GM23338 (cell line): Measurements from ENCODE around the gene TERT. TPM values are rescaled to one million over a fixed set of nuclear protein-coding genes. Genes with fewer than 3 reads are reported as not detected.

Experiments used
- ATAC-seq: fragments of 200-7000 bp; cut with Tn5 transposase; 3 replicates; pipeline ENCODE4 v1.9.1; 2020
- DNase-seq: peaks from one replicate; pipeline ENCODE4 v3.0.0-alpha.2; 2015; ENCODE audit warnings: low spot score
- H2AFZ ChIP-seq: fragments of 200-600 bp; sonication (generic); 2 replicates; pipeline ENCODE4 v1.8.0; 2016; ENCODE audit warnings: antibody characterized with exemption, mild to moderate bottlenecking, moderate library complexity
- H3F3A ChIP-seq: fragments of 200-600 bp; sonication (generic); replicated peaks from 2 replicates; pipeline ENCODE4 v1.8.0; 2017; ENCODE audit warnings: antibody characterized with exemption, mixed run types, low read depth
- H3K27ac ChIP-seq: fragments of 200-600 bp; sonication (generic); 2 replicates; pipeline ENCODE4 v1.6.1; 2016; ENCODE audit warnings: low read depth
- H3K27me3 ChIP-seq: fragments of 200-600 bp; sonication (generic); 2 replicates; pipeline ENCODE4 v1.8.0; 2016; ENCODE audit warnings: mild to moderate bottlenecking, mixed run types, moderate library complexity; ENCODE audit not compliant: insufficient read depth
- H3K36me3 ChIP-seq: fragments of 200-600 bp; sonication (generic); 2 replicates; pipeline ENCODE4 v1.8.0; 2016; ENCODE audit warnings: mild to moderate bottlenecking; ENCODE audit not compliant: insufficient read depth
- H3K4me1 ChIP-seq: fragments of 200-600 bp; sonication (generic); 2 replicates; pipeline ENCODE4 v1.8.0; 2016; ENCODE audit warnings: mild to moderate bottlenecking, moderate library complexity; ENCODE audit not compliant: insufficient read depth
- H3K4me2 ChIP-seq: fragments of 200-600 bp; sonication (generic); 2 replicates; pipeline ENCODE4 v1.7.1; 2017; ENCODE audit warnings: mixed run types
- H3K4me3 ChIP-seq: fragments of 200-600 bp; sonication (generic); 2 replicates; pipeline ENCODE4 v1.6.1; 2016; ENCODE audit warnings: mixed run types
- H3K79me2 ChIP-seq: fragments of 200-600 bp; sonication (generic); replicated peaks from 2 replicates; pipeline ENCODE4 v1.8.0; 2017; ENCODE audit warnings: mild to moderate bottlenecking; ENCODE audit not compliant: insufficient read depth
- H3K9me2 ChIP-seq: fragments of 200-600 bp; sonication (generic); 2 replicates; pipeline ENCODE4 v1.8.0; 2017; ENCODE audit not compliant: insufficient read depth
- H4K20me1 ChIP-seq: fragments of 200-600 bp; sonication (generic); replicated peaks from 2 replicates; pipeline ENCODE4 v1.8.0; 2017; ENCODE audit warnings: mild to moderate bottlenecking; ENCODE audit not compliant: insufficient read depth
- H3K27ac Mint-ChIP-seq: 2 replicates; pipeline ENCODE4 v1.8.0; 2020; ENCODE audit warnings: inconsistent platforms, mild to moderate bottlenecking, moderate library complexity, mixed read lengths
- H3K27me3 Mint-ChIP-seq: 3 replicates; pipeline ENCODE4 v1.8.0; 2022; ENCODE audit warnings: low read depth, mild to moderate bottlenecking, moderate library complexity, mixed read lengths, inconsistent platforms; ENCODE audit not compliant: insufficient read depth, poor library complexity
- H3K36me3 Mint-ChIP-seq: 3 replicates; pipeline ENCODE4 v1.8.0; 2021; ENCODE audit warnings: low read depth, mild to moderate bottlenecking, inconsistent platforms, moderate library complexity, mixed read lengths
- H3K4me1 Mint-ChIP-seq: 3 replicates; pipeline ENCODE4 v1.8.0; 2020; ENCODE audit warnings: mild to moderate bottlenecking, inconsistent platforms, mixed read lengths
- H3K4me3 Mint-ChIP-seq: 3 replicates; pipeline ENCODE4 v1.8.0; 2021; ENCODE audit warnings: moderate library complexity, mild to moderate bottlenecking, inconsistent platforms, mixed read lengths
- H3K9me3 Mint-ChIP-seq: 3 replicates; pipeline ENCODE4 v1.8.0; 2020; ENCODE audit warnings: moderate library complexity, mild to moderate bottlenecking, inconsistent platforms, mixed read lengths
- CTCF ChIP-seq, 2 experiments: fragments of 200-600 bp in 1 of 2; sonication (generic) in 1 of 2; conservative IDR thresholded peaks; 2 replicates each; pipeline versions ENCODE4 v1.5.1 to v1.6.1; 2016 to 2017; ENCODE audit warnings: antibody characterized with exemption in 2 of 2, low read depth in 2 of 2, mild to moderate bottlenecking in 2 of 2, moderate library complexity in 1 of 2
- STAT1 ChIP-seq: IDR thresholded peaks from one replicate; pipeline ENCODE4 v1.6.1; 2016; ENCODE audit warnings: antibody characterized with exemption; ENCODE audit not compliant: unreplicated experiment
- polyA plus RNA-seq: library from polyadenylated mRNA; unstranded; fragments of >200 nt; fragmentation: Nextera tagmentation; extraction: Ambion mirVana; gene quantifications from 2 replicates; pipeline ENCODE4 v1.2.1, GENCODE V29; 2016
- total RNA-seq: library from RNA; depleted of rRNA; stranded (reverse); fragments of >200 nt; shearing (Covaris generic); gene quantifications from 2 replicates; pipeline ENCODE4 v1.2.3, GENCODE V29; 2014
- TF ChIP-seq, protein P1 (sequence below): fragments of 250-450 bp; sonication (Bioruptor Pico); IDR thresholded peaks from 2 replicates; pipeline ENCODE4 v1.5.0; 2020; ENCODE audit warnings: mild to moderate bottlenecking, moderate library complexity

The TERT gene
- total and polyA plus RNA-seq, 2 experiments from 2014 or later, result 9.8 to 46.4 TPM

DNA sequence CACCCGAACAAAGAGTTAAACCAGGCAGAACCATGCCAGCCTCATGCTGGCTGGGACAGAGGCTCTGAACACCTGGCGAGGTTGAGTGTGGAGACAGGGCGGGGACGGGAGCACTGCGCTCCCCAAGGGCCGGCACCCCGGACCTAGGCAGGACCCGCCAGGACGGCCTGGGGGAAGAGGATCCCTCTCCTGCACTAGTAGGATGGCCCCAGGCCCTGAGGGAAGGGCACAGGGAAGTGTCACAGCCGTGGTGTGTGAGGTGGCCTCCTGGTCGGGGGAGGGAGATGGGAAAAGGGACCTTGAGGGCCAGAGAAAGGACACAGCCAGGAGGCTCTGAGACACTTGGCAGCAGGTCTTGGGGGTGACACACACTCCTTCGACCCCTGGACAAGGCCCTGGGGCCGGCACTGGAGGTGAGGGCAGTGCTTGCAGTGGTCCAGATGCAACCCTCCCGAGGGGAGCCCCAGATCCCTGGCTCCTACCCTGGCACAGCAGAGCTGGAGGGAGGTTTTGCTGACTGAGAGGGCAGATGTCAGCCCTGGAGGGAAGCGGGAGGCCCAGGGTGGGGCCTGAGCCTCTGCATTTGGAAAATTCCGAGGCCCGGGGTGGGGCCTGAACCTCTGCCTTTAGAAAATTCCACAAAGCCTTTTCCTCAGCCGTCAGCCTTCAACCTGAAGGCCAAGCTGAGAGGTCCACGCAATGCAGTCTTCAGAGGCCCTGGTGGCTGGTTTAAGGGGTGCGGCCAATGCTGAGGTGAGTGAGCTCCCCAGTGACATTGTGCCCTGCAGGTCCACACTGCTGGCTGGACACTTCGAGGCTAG, 24.8 kb upstream of the TERT start (continued):
- TF ChIP-seq, protein P1, sequence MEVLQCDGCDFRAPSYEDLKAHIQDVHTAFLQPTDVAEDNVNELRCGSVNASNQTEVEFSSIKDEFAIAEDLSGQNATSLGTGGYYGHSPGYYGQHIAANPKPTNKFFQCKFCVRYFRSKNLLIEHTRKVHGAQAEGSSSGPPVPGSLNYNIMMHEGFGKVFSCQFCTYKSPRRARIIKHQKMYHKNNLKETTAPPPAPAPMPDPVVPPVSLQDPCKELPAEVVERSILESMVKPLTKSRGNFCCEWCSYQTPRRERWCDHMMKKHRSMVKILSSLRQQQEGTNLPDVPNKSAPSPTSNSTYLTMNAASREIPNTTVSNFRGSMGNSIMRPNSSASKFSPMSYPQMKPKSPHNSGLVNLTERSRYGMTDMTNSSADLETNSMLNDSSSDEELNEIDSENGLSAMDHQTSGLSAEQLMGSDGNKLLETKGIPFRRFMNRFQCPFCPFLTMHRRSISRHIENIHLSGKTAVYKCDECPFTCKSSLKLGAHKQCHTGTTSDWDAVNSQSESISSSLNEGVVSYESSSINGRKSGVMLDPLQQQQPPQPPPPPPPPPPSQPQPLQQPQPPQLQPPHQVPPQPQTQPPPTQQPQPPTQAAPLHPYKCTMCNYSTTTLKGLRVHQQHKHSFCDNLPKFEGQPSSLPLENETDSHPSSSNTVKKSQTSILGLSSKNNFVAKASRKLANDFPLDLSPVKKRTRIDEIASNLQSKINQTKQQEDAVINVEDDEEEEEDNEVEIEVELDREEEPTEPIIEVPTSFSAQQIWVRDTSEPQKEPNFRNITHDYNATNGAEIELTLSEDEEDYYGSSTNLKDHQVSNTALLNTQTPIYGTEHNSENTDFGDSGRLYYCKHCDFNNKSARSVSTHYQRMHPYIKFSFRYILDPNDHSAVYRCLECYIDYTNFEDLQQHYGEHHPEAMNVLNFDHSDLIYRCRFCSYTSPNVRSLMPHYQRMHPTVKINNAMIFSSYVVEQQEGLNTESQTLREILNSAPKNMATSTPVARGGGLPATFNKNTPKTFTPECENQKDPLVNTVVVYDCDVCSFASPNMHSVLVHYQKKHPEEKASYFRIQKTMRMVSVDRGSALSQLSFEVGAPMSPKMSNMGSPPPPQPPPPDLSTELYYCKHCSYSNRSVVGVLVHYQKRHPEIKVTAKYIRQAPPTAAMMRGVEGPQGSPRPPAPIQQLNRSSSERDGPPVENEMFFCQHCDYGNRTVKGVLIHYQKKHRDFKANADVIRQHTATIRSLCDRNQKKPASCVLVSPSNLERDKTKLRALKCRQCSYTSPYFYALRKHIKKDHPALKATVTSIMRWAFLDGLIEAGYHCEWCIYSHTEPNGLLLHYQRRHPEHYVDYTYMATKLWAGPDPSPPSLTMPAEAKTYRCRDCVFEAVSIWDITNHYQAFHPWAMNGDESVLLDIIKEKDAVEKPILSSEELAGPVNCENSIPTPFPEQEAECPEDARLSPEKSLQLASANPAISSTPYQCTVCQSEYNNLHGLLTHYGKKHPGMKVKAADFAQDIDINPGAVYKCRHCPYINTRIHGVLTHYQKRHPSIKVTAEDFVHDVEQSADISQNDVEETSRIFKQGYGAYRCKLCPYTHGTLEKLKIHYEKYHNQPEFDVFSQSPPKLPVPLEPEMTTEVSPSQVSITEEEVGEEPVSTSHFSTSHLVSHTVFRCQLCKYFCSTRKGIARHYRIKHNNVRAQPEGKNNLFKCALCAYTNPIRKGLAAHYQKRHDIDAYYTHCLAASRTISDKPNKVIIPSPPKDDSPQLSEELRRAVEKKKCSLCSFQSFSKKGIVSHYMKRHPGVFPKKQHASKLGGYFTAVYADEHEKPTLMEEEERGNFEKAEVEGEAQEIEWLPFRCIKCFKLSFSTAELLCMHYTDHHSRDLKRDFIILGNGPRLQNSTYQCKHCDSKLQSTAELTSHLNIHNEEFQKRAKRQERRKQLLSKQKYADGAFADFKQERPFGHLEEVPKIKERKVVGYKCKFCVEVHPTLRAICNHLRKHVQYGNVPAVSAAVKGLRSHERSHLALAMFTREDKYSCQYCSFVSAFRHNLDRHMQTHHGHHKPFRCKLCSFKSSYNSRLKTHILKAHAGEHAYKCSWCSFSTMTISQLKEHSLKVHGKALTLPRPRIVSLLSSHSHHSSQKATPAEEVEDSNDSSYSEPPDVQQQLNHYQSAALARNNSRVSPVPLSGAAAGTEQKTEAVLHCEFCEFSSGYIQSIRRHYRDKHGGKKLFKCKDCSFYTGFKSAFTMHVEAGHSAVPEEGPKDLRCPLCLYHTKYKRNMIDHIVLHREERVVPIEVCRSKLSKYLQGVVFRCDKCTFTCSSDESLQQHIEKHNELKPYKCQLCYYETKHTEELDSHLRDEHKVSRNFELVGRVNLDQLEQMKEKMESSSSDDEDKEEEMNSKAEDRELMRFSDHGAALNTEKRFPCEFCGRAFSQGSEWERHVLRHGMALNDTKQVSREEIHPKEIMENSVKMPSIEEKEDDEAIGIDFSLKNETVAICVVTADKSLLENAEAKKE (CRISPR knock-in tag), result no peak
- TF ChIP-seq CTCF (conservative IDR thresholded peaks at IDR 0.05; ENCODE audit: low read depth in 2 of 2), result no peak

GRCh38 chr5:1318659-1319251, 23.9 kb upstream of the TERT start:
- H3K79me2 ChIP-seq, result no peaks in the 10 kb centered on the region
- peak overlapping the region; percentile 32; the same call in 1 of the 2 replicates for H3K27ac ChIP-seq
- H3K9me3 Mint-ChIP-seq, result no peaks in the 10 kb centered on the region
- peaks cover 23% of the 10 kb centered on the region for H3K4me1 ChIP-seq
- no peak overlapping the region for H3K4me3 Mint-ChIP-seq
- no peak overlapping the region for H2AFZ ChIP-seq
- H3K27ac Mint-ChIP-seq, result no peak overlapping the region; the same call in 1 of the 2 replicates
- H3F3A ChIP-seq, result peaks cover 27% of the 10 kb centered on the region; the same call in 1 of the 2 replicates
- H3K27me3 Mint-ChIP-seq, result peaks cover 11% of the 10 kb centered on the region
- peaks cover 2% of the 10 kb centered on the region; the same call in 1 of the 2 replicates for H3K36me3 ChIP-seq
- H3K4me2 ChIP-seq, result no peak overlapping the region
- H4K20me1 ChIP-seq, result peaks cover 4% of the 10 kb centered on the region; the same call in 1 of the 2 replicates
- H3K4me1 Mint-ChIP-seq, result peaks cover 29% of the 10 kb centered on the region
- H3K36me3 Mint-ChIP-seq, result peaks cover 45% of the 10 kb centered on the region
- no peaks in the 10 kb centered on the region for H3K27me3 ChIP-seq
- ATAC-seq (no peak), DNase-seq (no peak)
- no peaks in the 10 kb centered on the region for H3K9me2 ChIP-seq
- no peak overlapping the region for H3K4me3 ChIP-seq
- TF ChIP-seq, protein P1 (CRISPR knock-in tag), result no peak
- no peak for TF ChIP-seq STAT1
